Measurements from ENCODE around the gene SORCS1. TPM values are rescaled to one million over a fixed set of nuclear protein-coding genes. Genes with fewer than 3 reads are reported as not detected.

SORCS1 gene
- total RNA-seq = 1 to 10 TPM in 1 of 2 donors, under 1 TPM in 1; 0.37 to 1.2 TPM
- long read RNA-seq, donor 1, partial matches to known transcripts = 0 of 2 reads
- long read RNA-seq, donor 1, other reads (novel, unspliced or antisense) = 2 of 2 reads
- long read RNA-seq, donor 2 = 0 reads

GRCh38 chr10:107163881-107164861 is at the start of gene SORCS1:
Gene SORCS1 (minus strand): TSS chr10:107164706.
- DNase-seq (ENCODE audit: low spot score) = no peak

GRCh38 chr10:107214261-107214660 is 49.8 kb upstream of the SORCS1 start:
- peak; percentile 63 for DNase-seq (ENCODE audit: low spot score)
- intact Hi-C loops (cut with DNase I) = no loop called here

More at GRCh38 chr10:107163881-107164861, at the start of gene SORCS1:
- intact Hi-C loops (cut with DNase I) = no loop called here

- intact Hi-C loops (cut with DNase I) = no loop called here
- peak; percentile 58 for DNase-seq (ENCODE audit: low spot score)
These were observed 49.4 kb upstream of the SORCS1 start for GRCh38 chr10:107213861-107214260.

- DNase-seq (ENCODE audit: low spot score) = no peak
- intact Hi-C loops (cut with DNase I) = no loop called here
These were observed 42.3 kb upstream of the SORCS1 start for GRCh38 chr10:107206833-107207232.

- DNase-seq (ENCODE audit: low spot score) = no peak
- intact Hi-C loops (cut with DNase I) = no loop called here
These were observed 5.0 kb upstream of the SORCS1 start for GRCh38 chr10:107169516-107169915.

GRCh38 chr10:107168738-107169137 is 4.2 kb upstream of the SORCS1 start:
- no peak for DNase-seq (ENCODE audit: low spot score)
- intact Hi-C loops (cut with DNase I) = no loop called here

- no peak for DNase-seq (ENCODE audit: low spot score)
These were observed 1.9 kb upstream of the SORCS1 start for GRCh38 chr10:107166403-107166802.

GRCh38 chr10:107164992-107165391 is 486 bp upstream of the SORCS1 start:
- DNase-seq (ENCODE audit: low spot score) = no peak
- intact Hi-C loops (cut with DNase I) = no loop called here

More at GRCh38 chr10:107166403-107166802, 1.9 kb upstream of the SORCS1 start:
- intact Hi-C loops (cut with DNase I) = no loop called here

GRCh38 chr10:107163076-107163855 is 1.2 kb downstream of the SORCS1 start:
- DNase-seq (ENCODE audit: low spot score) = no peak
- intact Hi-C loops (cut with DNase I) = no loop called here

- intact Hi-C loops (cut with DNase I) = no loop called here
- DNase-seq (ENCODE audit: low spot score) = no peak
These were observed 3.6 kb downstream of the SORCS1 start for GRCh38 chr10:107160866-107161265.

- DNase-seq (ENCODE audit: low spot score) = no peak
- intact Hi-C loops (cut with DNase I) = no loop called here
These were observed 4.6 kb downstream of the SORCS1 start for GRCh38 chr10:107159871-107160270.

- intact Hi-C loops (cut with DNase I) = no loop called here
- DNase-seq (ENCODE audit: low spot score) = no peak
These were observed 7.4 kb downstream of the SORCS1 start for GRCh38 chr10:107157071-107157470.

GRCh38 chr10:107152087-107152486 is 12.4 kb downstream of the SORCS1 start:
- intact Hi-C loops (cut with DNase I) = no loop called here

GRCh38 chr10:107148906-107149305 is 15.6 kb downstream of the SORCS1 start:
- intact Hi-C loops (cut with DNase I) = no loop called here
- DNase-seq (ENCODE audit: low spot score) = no peak

More at GRCh38 chr10:107152087-107152486, 12.4 kb downstream of the SORCS1 start:
- DNase-seq (ENCODE audit: low spot score) = no peak

- DNase-seq (ENCODE audit: low spot score) = no peak
- intact Hi-C loops (cut with DNase I) = no loop called here
These were observed 20.0 kb downstream of the SORCS1 start for GRCh38 chr10:107144490-107144889.

- intact Hi-C loops (cut with DNase I) = no loop called here
- no peak for DNase-seq (ENCODE audit: low spot score)
These were observed 22.9 kb downstream of the SORCS1 start for GRCh38 chr10:107141524-107142061.

GRCh38 chr10:107139237-107139636 is 25.3 kb downstream of the SORCS1 start:
- intact Hi-C loops (cut with DNase I) = no loop called here

GRCh38 chr10:107133656-107134055 is 30.9 kb downstream of the SORCS1 start:
- no peak for DNase-seq (ENCODE audit: low spot score)
- intact Hi-C loops (cut with DNase I) = no loop called here

More at GRCh38 chr10:107139237-107139636, 25.3 kb downstream of the SORCS1 start:
- no peak for DNase-seq (ENCODE audit: low spot score)

- DNase-seq (ENCODE audit: low spot score) = no peak
- intact Hi-C loops (cut with DNase I) = loop anchor here in 1 of 2 donors (10.0 kb wide), 1 partner anchor 1626 kb away; no protein-coding TSS in a partner anchor
These were observed 35.5 kb downstream of the SORCS1 start for GRCh38 chr10:107129000-107129399.
